WTC11 (cell line): ENCODE measurements around the gene TXN. TPM values are rescaled to one million over a fixed set of nuclear protein-coding genes. Genes with fewer than 3 reads are reported as not detected.
A peak's percentile ranks its signal among the peaks of the same experiment; 100 is the strongest.

ENCODE experiments used
- ATAC-seq: fragments of 200-7000 bp; cut with Tn5 transposase; 2 replicates; pipeline ENCODE4 v1.10.0; 2021; ENCODE audit warnings: mild to moderate bottlenecking, moderate library complexity
- CTCF ChIA-PET: fragments of 300-600 bp; sonication (Branson Sonifier 250); formaldehyde crosslinking; loops from one replicate; lab custom pipeline; 2021; ENCODE audit warnings: antibody characterized with exemption; lab: Charles Lee
- POLR2A ChIA-PET: fragments of 350-600 bp; sonication (Branson Sonifier 250); formaldehyde crosslinking; loops from one replicate; lab custom pipeline; 2021; ENCODE audit warnings: antibody characterized with exemption; lab: Charles Lee
- DNase-seq: peaks from one replicate; pipeline ENCODE4 v3.0.0; 2021; ENCODE audit warnings: low spot score
- H3K27ac Mint-ChIP-seq: 2 replicates; pipeline ENCODE4 v1.8.0; 2021; ENCODE audit warnings: mixed read lengths
- H3K27me3 Mint-ChIP-seq: 2 replicates; pipeline ENCODE4 v1.8.0; 2021; ENCODE audit warnings: low read depth, mild to moderate bottlenecking, moderate library complexity, mixed read lengths
- H3K36me3 Mint-ChIP-seq: 2 replicates; pipeline ENCODE4 v1.8.0; 2021; ENCODE audit warnings: mixed read lengths
- H3K4me1 Mint-ChIP-seq: 2 replicates; pipeline ENCODE4 v1.8.0; 2022; ENCODE audit warnings: mixed read lengths
- H3K4me3 Mint-ChIP-seq: 2 replicates; pipeline ENCODE4 v1.8.0; 2021; ENCODE audit warnings: mild to moderate bottlenecking, moderate library complexity, mixed read lengths
- H3K9me3 Mint-ChIP-seq: 2 replicates; pipeline ENCODE4 v1.8.0; 2021; ENCODE audit warnings: mixed read lengths
- ATF1 ChIP-seq: sonication (generic); formaldehyde crosslinking; IDR thresholded peaks from 2 replicates; pipeline ENCODE4 v1.8.1; 2023; ENCODE audit warnings: mild to moderate bottlenecking, moderate library complexity, missing genetic modification reagents
- CDX4 ChIP-seq: fragments of 250-450 bp; sonication (Bioruptor Pico); IDR thresholded peaks from 2 replicates; pipeline ENCODE4 v1.9.0; 2021; ENCODE audit warnings: moderate library complexity, mild to moderate bottlenecking, inconsistent platforms, borderline replicate concordance
- CREM ChIP-seq: sonication (generic); formaldehyde crosslinking; IDR thresholded peaks from 2 replicates; pipeline ENCODE4 v1.8.1; 2022; ENCODE audit warnings: mild to moderate bottlenecking, missing genetic modification reagents, moderate library complexity
- ESRRA ChIP-seq: sonication (generic); formaldehyde crosslinking; IDR thresholded peaks from 2 replicates; pipeline ENCODE4 v1.8.1; 2022; ENCODE audit warnings: mild to moderate bottlenecking, missing genetic modification reagents, borderline replicate concordance
- HMGA2 ChIP-seq: fragments of 250-450 bp; sonication (Bioruptor Pico); IDR thresholded peaks from 2 replicates; pipeline ENCODE4 v1.4.0; 2021; ENCODE audit warnings: mild to moderate bottlenecking, moderate library complexity
- JAZF1 ChIP-seq: fragments of 250-450 bp; sonication (Bioruptor Pico); IDR thresholded peaks from 2 replicates; pipeline ENCODE4 v1.9.0; 2021; ENCODE audit warnings: moderate library complexity, mild to moderate bottlenecking, inconsistent platforms
- JUN ChIP-seq: sonication (generic); formaldehyde crosslinking; IDR thresholded peaks from 2 replicates; pipeline ENCODE4 v1.8.0; 2023; ENCODE audit warnings: mild to moderate bottlenecking, missing genetic modification reagents
- PRRX2 ChIP-seq: fragments of 250-450 bp; sonication (Bioruptor Pico); IDR thresholded peaks from 2 replicates; pipeline ENCODE4 v1.8.0; 2021; ENCODE audit warnings: mild to moderate bottlenecking
- TCF7 ChIP-seq: sonication (generic); formaldehyde crosslinking; IDR thresholded peaks from 2 replicates; pipeline ENCODE4 v1.8.0; 2022; ENCODE audit warnings: mild to moderate bottlenecking, low read depth, missing genetic modification reagents, moderate library complexity
- TEAD4 ChIP-seq: sonication (generic); formaldehyde crosslinking; IDR thresholded peaks from 2 replicates; pipeline ENCODE4 v1.8.0; 2022; ENCODE audit warnings: mild to moderate bottlenecking, missing genetic modification reagents
- ZMAT4 ChIP-seq: fragments of 250-450 bp; sonication (Bioruptor Pico); IDR thresholded peaks from 2 replicates; pipeline ENCODE4 v1.9.0; 2021; ENCODE audit warnings: mild to moderate bottlenecking
- ZNF138 ChIP-seq: sonication (generic); formaldehyde crosslinking; conservative IDR thresholded peaks from 2 replicates; pipeline ENCODE4 v1.8.1; 2022; ENCODE audit warnings: mild to moderate bottlenecking, moderate library complexity, missing genetic modification reagents
- ZNF219 ChIP-seq: sonication (generic); formaldehyde crosslinking; IDR thresholded peaks from 2 replicates; pipeline ENCODE4 v1.8.0; 2023; ENCODE audit warnings: missing genetic modification reagents, mild to moderate bottlenecking, borderline replicate concordance
- ZNF512 ChIP-seq: sonication (generic); formaldehyde crosslinking; IDR thresholded peaks from 2 replicates; pipeline ENCODE4 v1.8.1; 2022; ENCODE audit warnings: missing genetic modification reagents, borderline replicate concordance
- ZNF671 ChIP-seq: fragments of 250-450 bp; sonication (Bioruptor Pico); IDR thresholded peaks from 2 replicates; pipeline ENCODE4 v1.8.0; 2021; ENCODE audit warnings: mild to moderate bottlenecking
- total RNA-seq: library from RNA; stranded (reverse); gene quantifications from 3 replicates; pipeline ENCODE4 v1.2.3, GENCODE V29; 2021
- TF ChIP-seq, protein P1 (sequence below): sonication (generic); formaldehyde crosslinking; IDR thresholded peaks from 2 replicates; pipeline ENCODE4 v1.8.0; 2023; ENCODE audit warnings: missing genetic modification reagents
- TF ChIP-seq, protein P2 (sequence below): sonication (generic); formaldehyde crosslinking; IDR thresholded peaks from 2 replicates; pipeline ENCODE4 v1.8.1; 2023; ENCODE audit warnings: mild to moderate bottlenecking, missing genetic modification reagents
- TF ChIP-seq, protein P3 (sequence below): sonication (generic); formaldehyde crosslinking; IDR thresholded peaks from 2 replicates; pipeline ENCODE4 v1.8.0; 2022; ENCODE audit warnings: mild to moderate bottlenecking, missing genetic modification reagents

TXN gene
- total RNA-seq, 1 experiment from 2014 or later = 245 TPM

- H3K4me1 Mint-ChIP-seq = peaks cover 7% of the 10 kb centered on the region
- H3K27me3 Mint-ChIP-seq = no peaks in the 10 kb centered on the region
- DNase-seq (no peak), ATAC-seq (no peak)
- H3K27ac Mint-ChIP-seq = no peak overlapping the region
- CTCF ChIA-PET = no interaction called here
- no peak overlapping the region for H3K4me3 Mint-ChIP-seq
- TF ChIP-seq TEAD4 (CRISPR knock-in tag) (no peak), ZNF512 (CRISPR knock-in tag) (no peak), ZNF671 (CRISPR knock-in tag) (no peak), ESRRA (no peak), PRRX2 (no peak)
- TF ChIP-seq, protein P1, sequence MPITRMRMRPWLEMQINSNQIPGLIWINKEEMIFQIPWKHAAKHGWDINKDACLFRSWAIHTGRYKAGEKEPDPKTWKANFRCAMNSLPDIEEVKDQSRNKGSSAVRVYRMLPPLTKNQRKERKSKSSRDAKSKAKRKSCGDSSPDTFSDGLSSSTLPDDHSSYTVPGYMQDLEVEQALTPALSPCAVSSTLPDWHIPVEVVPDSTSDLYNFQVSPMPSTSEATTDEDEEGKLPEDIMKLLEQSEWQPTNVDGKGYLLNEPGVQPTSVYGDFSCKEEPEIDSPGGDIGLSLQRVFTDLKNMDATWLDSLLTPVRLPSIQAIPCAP (CRISPR knock-in tag) = no peak
- TF ChIP-seq, protein P2, sequence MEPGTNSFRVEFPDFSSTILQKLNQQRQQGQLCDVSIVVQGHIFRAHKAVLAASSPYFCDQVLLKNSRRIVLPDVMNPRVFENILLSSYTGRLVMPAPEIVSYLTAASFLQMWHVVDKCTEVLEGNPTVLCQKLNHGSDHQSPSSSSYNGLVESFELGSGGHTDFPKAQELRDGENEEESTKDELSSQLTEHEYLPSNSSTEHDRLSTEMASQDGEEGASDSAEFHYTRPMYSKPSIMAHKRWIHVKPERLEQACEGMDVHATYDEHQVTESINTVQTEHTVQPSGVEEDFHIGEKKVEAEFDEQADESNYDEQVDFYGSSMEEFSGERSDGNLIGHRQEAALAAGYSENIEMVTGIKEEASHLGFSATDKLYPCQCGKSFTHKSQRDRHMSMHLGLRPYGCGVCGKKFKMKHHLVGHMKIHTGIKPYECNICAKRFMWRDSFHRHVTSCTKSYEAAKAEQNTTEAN (CRISPR knock-in tag) = no peak
- 0 out of 2 replicates have a peak, but pooled peaks cover 4% of the 10 kb centered on the region for H3K9me3 Mint-ChIP-seq
- no peaks in the 10 kb centered on the region for H3K36me3 Mint-ChIP-seq
- POLR2A ChIA-PET = no interaction called here
Observed at GRCh38 chr9:110288503-110288902, 32.2 kb upstream of the TXN start.

DNA sequence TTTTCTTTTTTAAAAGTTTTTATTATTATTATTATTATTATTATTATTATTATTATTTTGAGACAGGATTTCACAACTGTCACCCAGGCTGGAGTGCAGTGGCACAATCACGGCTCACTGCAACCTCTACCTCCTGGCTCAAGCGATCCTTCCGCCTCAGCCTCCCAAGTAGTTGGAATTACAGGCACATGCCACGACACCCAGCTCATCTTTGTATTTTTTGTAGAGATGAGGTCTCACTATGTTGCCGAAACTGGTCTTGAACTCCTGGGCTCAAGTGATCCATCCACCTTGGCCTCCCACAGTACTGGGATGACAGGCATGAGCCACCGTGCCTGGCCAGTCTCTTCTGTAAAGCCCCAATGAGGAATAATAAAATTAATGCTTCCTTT, 31.0 kb upstream of the TXN start:
- no peak for ATAC-seq
- 0 out of 2 replicates have a peak, but pooled peaks have one; percentile 19 for TF ChIP-seq HMGA2
- no peak for TF ChIP-seq ZNF138
- TF ChIP-seq ZNF219 (CRISPR knock-in tag) = no peak
- TF ChIP-seq, all 79 proteins: peak for 1
- no peaks in the 10 kb centered on the region for H3K27me3 Mint-ChIP-seq
- DNase-seq = no peak
- H3K4me3 Mint-ChIP-seq = no peak overlapping the region
- POLR2A ChIA-PET = no interaction called here
- peaks cover 4% of the 10 kb centered on the region for H3K4me1 Mint-ChIP-seq
- H3K27ac Mint-ChIP-seq = no peak overlapping the region
- no peaks in the 10 kb centered on the region for H3K36me3 Mint-ChIP-seq
- CTCF ChIA-PET = no interaction called here
- H3K9me3 Mint-ChIP-seq = 0 out of 2 replicates have a peak, but pooled peaks cover 4% of the 10 kb centered on the region

GRCh38 chr9:110284211-110284844, 28.0 kb upstream of the TXN start:
- POLR2A ChIA-PET = no interaction called here
- ATAC-seq = no peak

More at GRCh38 chr9:110284211-110284844, 28.0 kb upstream of the TXN start:
- H3K27ac Mint-ChIP-seq = no peak overlapping the region
- H3K4me3 Mint-ChIP-seq = no peak overlapping the region
- DNase-seq = no peak
- 0 out of 2 replicates have a peak, but pooled peaks cover 4% of the 10 kb centered on the region for H3K9me3 Mint-ChIP-seq
- no peaks in the 10 kb centered on the region for H3K27me3 Mint-ChIP-seq
- peaks cover 4% of the 10 kb centered on the region for H3K4me1 Mint-ChIP-seq
- TF ChIP-seq TCF7 (CRISPR knock-in tag) (no peak), CDX4 (CRISPR knock-in tag) (no peak), ESRRA (no peak), JAZF1 (CRISPR knock-in tag) (no peak), ATF1 (no peak), ZMAT4 (CRISPR knock-in tag) (no peak), CREM (no peak), JUN (CRISPR knock-in tag) (no peak)
- TF ChIP-seq, protein P2 (CRISPR knock-in tag) = no peak
- TF ChIP-seq, protein P1 (CRISPR knock-in tag) = no peak
- TF ChIP-seq, protein P3, sequence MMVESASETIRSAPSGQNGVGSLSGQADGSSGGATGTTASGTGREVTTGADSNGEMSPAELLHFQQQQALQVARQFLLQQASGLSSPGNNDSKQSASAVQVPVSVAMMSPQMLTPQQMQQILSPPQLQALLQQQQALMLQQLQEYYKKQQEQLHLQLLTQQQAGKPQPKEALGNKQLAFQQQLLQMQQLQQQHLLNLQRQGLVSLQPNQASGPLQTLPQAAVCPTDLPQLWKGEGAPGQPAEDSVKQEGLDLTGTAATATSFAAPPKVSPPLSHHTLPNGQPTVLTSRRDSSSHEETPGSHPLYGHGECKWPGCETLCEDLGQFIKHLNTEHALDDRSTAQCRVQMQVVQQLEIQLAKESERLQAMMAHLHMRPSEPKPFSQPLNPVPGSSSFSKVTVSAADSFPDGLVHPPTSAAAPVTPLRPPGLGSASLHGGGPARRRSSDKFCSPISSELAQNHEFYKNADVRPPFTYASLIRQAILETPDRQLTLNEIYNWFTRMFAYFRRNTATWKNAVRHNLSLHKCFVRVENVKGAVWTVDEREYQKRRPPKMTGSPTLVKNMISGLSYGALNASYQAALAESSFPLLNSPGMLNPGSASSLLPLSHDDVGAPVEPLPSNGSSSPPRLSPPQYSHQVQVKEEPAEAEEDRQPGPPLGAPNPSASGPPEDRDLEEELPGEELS (CRISPR knock-in tag) = no peak
- H3K36me3 Mint-ChIP-seq = no peaks in the 10 kb centered on the region
- CTCF ChIA-PET = no interaction called here
